ENCODE results near the gene ATP6V0A1. TPM values are rescaled to one million over a fixed set of nuclear protein-coding genes. Genes with fewer than 3 reads are reported as not detected.

Gene ATP6V0A1
- polyA plus RNA-seq, 3 donors: 44.0 to 51.5 (median 48.6) TPM

Other genes starting within 250 kb of the ATP6V0A1 start
- 10 to 100 TPM; 37.5 to 39.2 (median 37.6) TPM for gene STAT5B, start 182.5 kb upstream of the ATP6V0A1 start, polyA plus RNA-seq (ENCODE audit: insufficient read length in 3 of 3)
- 1 to 10 TPM; 5.1 to 5.9 (median 5.5) TPM for gene STAT5A, start 170.4 kb upstream of the ATP6V0A1 start, polyA plus RNA-seq (ENCODE audit: insufficient read length in 3 of 3)
- 10 to 100 TPM; 53.3 to 57.0 (median 55.3) TPM for gene STAT3, start 70.4 kb upstream of the ATP6V0A1 start, polyA plus RNA-seq (ENCODE audit: insufficient read length in 3 of 3)
- 10 to 100 TPM; 55.5 to 64.4 (median 59.5) TPM for gene CAVIN1, start 35.6 kb upstream of the ATP6V0A1 start, polyA plus RNA-seq (ENCODE audit: insufficient read length in 3 of 3)
- gene NAGLU, start 77.4 kb downstream of the ATP6V0A1 start, polyA plus RNA-seq (ENCODE audit: insufficient read length in 3 of 3): 10 to 100 TPM; 18.1 to 22.8 (median 20.4) TPM
- gene HSD17B1, start 94.0 kb downstream of the ATP6V0A1 start, polyA plus RNA-seq (ENCODE audit: insufficient read length in 3 of 3): 1 to 10 TPM; 3.0 to 4.1 (median 3.6) TPM
- gene COASY, start 103.3 kb downstream of the ATP6V0A1 start, polyA plus RNA-seq (ENCODE audit: insufficient read length in 3 of 3): 10 to 100 TPM; 54.0 to 58.4 (median 54.8) TPM
- 10 to 100 TPM; 33.9 to 35.7 (median 34.7) TPM for gene MLX, start 108.2 kb downstream of the ATP6V0A1 start, polyA plus RNA-seq (ENCODE audit: insufficient read length in 3 of 3)
- 10 to 100 TPM; 16.3 to 21.5 (median 19.0) TPM for gene PSMC3IP, start 118.9 kb downstream of the ATP6V0A1 start, polyA plus RNA-seq (ENCODE audit: insufficient read length in 3 of 3)
- 10 to 100 TPM; 43.1 to 44.1 (median 43.3) TPM for gene RETREG3, start 150.5 kb downstream of the ATP6V0A1 start, polyA plus RNA-seq (ENCODE audit: insufficient read length in 3 of 3)
- 10 to 100 TPM; 53.5 to 63.6 (median 54.5) TPM for gene TUBG1, start 150.8 kb downstream of the ATP6V0A1 start, polyA plus RNA-seq (ENCODE audit: insufficient read length in 3 of 3)
- gene TUBG2, start 200.4 kb downstream of the ATP6V0A1 start, polyA plus RNA-seq (ENCODE audit: insufficient read length in 3 of 3): 10 to 100 TPM; 19.5 to 20.7 (median 20.0) TPM
- gene PLEKHH3, start 218.1 kb downstream of the ATP6V0A1 start, polyA plus RNA-seq (ENCODE audit: insufficient read length in 3 of 3): 10 to 100 TPM; 11.0 to 12.7 (median 11.5) TPM
- gene CCR10, start 223.0 kb downstream of the ATP6V0A1 start, polyA plus RNA-seq (ENCODE audit: insufficient read length in 3 of 3): 1 to 10 TPM in 2 of 3 donors, under 1 TPM in 1; 0.87 to 1.1 (median 1.0) TPM
- gene CNTNAP1, start 223.7 kb downstream of the ATP6V0A1 start, polyA plus RNA-seq (ENCODE audit: insufficient read length in 3 of 3): 1 to 10 TPM; 6.4 to 7.1 (median 7.0) TPM